ENCODE results near the gene NFIC.
"Not testable (repeated sequence)": the region's sequence is repeated elsewhere in the genome, so short reads cannot be mapped to it uniquely, and the experiment has no call there.

NFIC gene

GRCh38 chr19:3336680-3337523 is 29.5 kb upstream of the NFIC start:
- no peak for DNase-seq (ENCODE audit: low read depth, low spot score)

- DNase-seq (ENCODE audit: low read depth, low spot score), result no peak
These were observed 27.7 kb upstream of the NFIC start for GRCh38 chr19:3338541-3339181.

GRCh38 chr19:3340340-3340739 is 26.0 kb upstream of the NFIC start:
- DNase-seq (ENCODE audit: low read depth, low spot score), result no peak

GRCh38 chr19:3342246-3342645 is 24.1 kb upstream of the NFIC start:
- DNase-seq (ENCODE audit: low read depth, low spot score), result no peak

- DNase-seq (ENCODE audit: low read depth, low spot score), result not testable (repeated sequence)
These were observed 23.4 kb upstream of the NFIC start for GRCh38 chr19:3342962-3343361.

GRCh38 chr19:3343619-3344502 is 22.5 kb upstream of the NFIC start:
- DNase-seq (ENCODE audit: low read depth, low spot score), result no peak

GRCh38 chr19:3344608-3345598 is 21.5 kb upstream of the NFIC start:
- no peak for DNase-seq (ENCODE audit: low read depth, low spot score)

GRCh38 chr19:3345850-3346460 is 20.4 kb upstream of the NFIC start:
- DNase-seq (ENCODE audit: low read depth, low spot score), result no peak

GRCh38 chr19:3346677-3347353 is 19.6 kb upstream of the NFIC start:
- DNase-seq (ENCODE audit: low read depth, low spot score), result no peak

- DNase-seq (ENCODE audit: low read depth, low spot score), result no peak
These were observed 18.3 kb upstream of the NFIC start for GRCh38 chr19:3348042-3348441.

GRCh38 chr19:3348469-3348868 is 17.9 kb upstream of the NFIC start:
- not testable (repeated sequence) for DNase-seq (ENCODE audit: low read depth, low spot score)

GRCh38 chr19:3350014-3350663 is 16.2 kb upstream of the NFIC start:
- no peak for DNase-seq (ENCODE audit: low read depth, low spot score)

- no peak for DNase-seq (ENCODE audit: low read depth, low spot score)
These were observed 14.5 kb upstream of the NFIC start for GRCh38 chr19:3351702-3352447.

GRCh38 chr19:3353493-3353892 is 12.9 kb upstream of the NFIC start:
- no peak for DNase-seq (ENCODE audit: low read depth, low spot score)

- DNase-seq (ENCODE audit: low read depth, low spot score), result no peak
These were observed 9.6 kb upstream of the NFIC start for GRCh38 chr19:3356805-3357204.

GRCh38 chr19:3357271-3357991 is 9.0 kb upstream of the NFIC start:
- no peak for DNase-seq (ENCODE audit: low read depth, low spot score)

- DNase-seq (ENCODE audit: low read depth, low spot score), result no peak
These were observed 8.2 kb upstream of the NFIC start for GRCh38 chr19:3357992-3358688.

GRCh38 chr19:3358689-3359014 is 7.7 kb upstream of the NFIC start:
- DNase-seq (ENCODE audit: low read depth, low spot score), result no peak

All from smooth muscle cell of the brain vasculature (primary cell).